Activated B cell treated with CpG ODN at 0.5 μM for 24 hours (primary cell): ENCODE data around the gene ANKRD6. TPM values are rescaled to one million over a fixed set of nuclear protein-coding genes. Genes with fewer than 3 reads are reported as not detected.

Experiments used
- ATAC-seq: fragments of 200-7000 bp; cut with Tn5 transposase; one replicate; pipeline ENCODE4 v1.10.0; 2021; ENCODE audit warnings: low read depth, mild to moderate bottlenecking, moderate library complexity
- CTCF ChIA-PET: fragments of 350-600 bp; sonication (Branson Sonifier 250); formaldehyde crosslinking; loops from one replicate; lab custom pipeline; 2021; ENCODE audit warnings: antibody characterized with exemption; lab: Charles Lee
- POLR2A ChIA-PET: fragments of 350-600 bp; sonication (Branson Sonifier 250); formaldehyde crosslinking; loops from one replicate; lab custom pipeline; 2021; ENCODE audit warnings: antibody characterized with exemption; lab: Charles Lee
- DNase-seq: peaks from one replicate; pipeline ENCODE4 v3.0.0; 2022
- H3K27ac Mint-ChIP-seq: one replicate; pipeline ENCODE4 v1.8.0; 2020; ENCODE audit warnings: mixed read lengths
- H3K27me3 Mint-ChIP-seq: one replicate; pipeline ENCODE4 v1.8.0; 2021; ENCODE audit warnings: mixed read lengths
- H3K36me3 Mint-ChIP-seq: one replicate; pipeline ENCODE4 v1.8.0; 2021; ENCODE audit warnings: low read depth, mixed read lengths
- H3K4me1 Mint-ChIP-seq: one replicate; pipeline ENCODE4 v1.8.0; 2021; ENCODE audit warnings: mixed read lengths
- H3K4me3 Mint-ChIP-seq: one replicate; pipeline ENCODE4 v1.8.0; 2020; ENCODE audit warnings: mild to moderate bottlenecking, mixed read lengths
- H3K9me3 Mint-ChIP-seq: one replicate; pipeline ENCODE4 v1.8.0; 2020; ENCODE audit warnings: mixed read lengths
- CTCF ChIP-seq: fragments of 200-600 bp; IDR thresholded peaks from one replicate; pipeline ENCODE4 v1.8.0; 2022; ENCODE audit warnings: antibody characterized with exemption, mild to moderate bottlenecking
- intact Hi-C: fragments of 100-400 bp; cut with micrococcal nuclease; formaldehyde crosslinking; loops from one replicate; pipeline ENCODE4 v1.15.1; 2024
- total RNA-seq: library from RNA; stranded (reverse); gene quantifications from 2 replicates; pipeline ENCODE4 v1.2.3, GENCODE V29; 2022

The ANKRD6 gene
- total RNA-seq, 1 donor from 2014 or later = 9.6 TPM

- Mint-ChIP-seq H3K27ac (no peak overlapping the region), H3K4me1 (no peaks in the 10 kb centered on the region), H3K27me3 (peaks cover 4% of the 10 kb centered on the region), H3K36me3 (no peaks in the 10 kb centered on the region), H3K9me3 (no peaks in the 10 kb centered on the region), H3K4me3 (no peak overlapping the region)
- intact Hi-C loops = no loop called here
- no peak for ATAC-seq
- DNase-seq = no peak
- no peak for TF ChIP-seq CTCF
- CTCF ChIA-PET = no interaction called here
- POLR2A ChIA-PET = no interaction called here
These were observed 63.1 kb downstream of the ANKRD6 start for GRCh38 chr6:89495961-89496535.

GRCh38 chr6:89500611-89501010 is 67.7 kb downstream of the ANKRD6 start:
- no peak overlapping the region for H3K27ac Mint-ChIP-seq
- ATAC-seq (no peak), DNase-seq (no peak)
- no peaks in the 10 kb centered on the region for H3K4me1 Mint-ChIP-seq
- no peak overlapping the region for H3K4me3 Mint-ChIP-seq
- POLR2A ChIA-PET = no interaction called here
- intact Hi-C loops = no loop called here
- no peak for TF ChIP-seq CTCF
- H3K9me3 Mint-ChIP-seq = no peaks in the 10 kb centered on the region
- CTCF ChIA-PET = no interaction called here
- peaks cover 6% of the 10 kb centered on the region for H3K27me3 Mint-ChIP-seq
- no peaks in the 10 kb centered on the region for H3K36me3 Mint-ChIP-seq

GRCh38 chr6:89501222-89501621 is 68.3 kb downstream of the ANKRD6 start:
- Mint-ChIP-seq H3K4me1 (no peaks in the 10 kb centered on the region), H3K36me3 (no peaks in the 10 kb centered on the region), H3K9me3 (no peaks in the 10 kb centered on the region), H3K27ac (no peak overlapping the region), H3K27me3 (peaks cover 4% of the 10 kb centered on the region), H3K4me3 (no peak overlapping the region)
- no peak for TF ChIP-seq CTCF
- ATAC-seq (no peak), DNase-seq (no peak)
- ChIA-PET CTCF (interaction anchor here (0.7 kb wide), 1 partner anchor 783 kb away, joined by 3 read pairs; no protein-coding TSS in a partner anchor), POLR2A (no interaction called here)
- intact Hi-C loops = no loop called here

GRCh38 chr6:89501753-89502152 is 68.8 kb downstream of the ANKRD6 start:
- Mint-ChIP-seq H3K9me3 (no peaks in the 10 kb centered on the region), H3K4me3 (no peak overlapping the region), H3K27me3 (peaks cover 4% of the 10 kb centered on the region), H3K4me1 (no peaks in the 10 kb centered on the region), H3K27ac (no peak overlapping the region), H3K36me3 (no peaks in the 10 kb centered on the region)
- DNase-seq (no peak), ATAC-seq (no peak)
- TF ChIP-seq CTCF = no peak
- ChIA-PET CTCF (no interaction called here), POLR2A (no interaction called here)
- intact Hi-C loops = no loop called here

GRCh38 chr6:89503641-89504040 is 70.7 kb downstream of the ANKRD6 start:
- no peak for ATAC-seq
- intact Hi-C loops = no loop called here
- DNase-seq = no peak
- H3K27me3 Mint-ChIP-seq = peaks cover 4% of the 10 kb centered on the region
- no peaks in the 10 kb centered on the region for H3K9me3 Mint-ChIP-seq
- no peak for TF ChIP-seq CTCF
- H3K4me3 Mint-ChIP-seq = no peak overlapping the region
- no peak overlapping the region for H3K27ac Mint-ChIP-seq
- ChIA-PET CTCF (no interaction called here), POLR2A (no interaction called here)
- no peaks in the 10 kb centered on the region for H3K36me3 Mint-ChIP-seq
- H3K4me1 Mint-ChIP-seq = no peaks in the 10 kb centered on the region
